Endothelial cell of umbilical vein (primary cell): ENCODE results near the gene RFLNA. TPM values are rescaled to one million over a fixed set of nuclear protein-coding genes. Genes with fewer than 3 reads are reported as not detected.

Experiments
- BruUV-seq: library from RNA; stranded (reverse); fragments of 400-500 nt; replicated peaks from 2 replicates; lab custom pipeline; 2021; lab: Mats Ljungman, UMichigan
- CTCF ChIA-PET: fragments of 300-600, 350-600 bp; sonication (Branson Sonifier 250); formaldehyde crosslinking; loops from one replicate; lab custom pipeline; 2021; ENCODE audit warnings: antibody characterized with exemption, inconsistent platforms; lab: Charles Lee
- POLR2A ChIA-PET: fragments of 300-600, 350-600 bp; sonication (Branson Sonifier 250); formaldehyde crosslinking; loops from one replicate; lab custom pipeline; 2021; ENCODE audit warnings: antibody characterized with exemption, inconsistent platforms; lab: Charles Lee
- DNase-seq: peaks from one replicate; pipeline ENCODE4 v3.0.0-alpha.2; 2011; ENCODE audit warnings: low read depth, low spot score
- FAIRE-seq: peaks from 2 replicates; lab custom pipeline; 2011; peaks lifted over from hg19 to GRCh38; lab: Jason Lieb, UNC
- H2AFZ ChIP-seq: 2 replicates; pipeline ENCODE4 v1.6.0; 2012; ENCODE audit warnings: low read depth, low read length, control low read depth, inconsistent platforms
- H3K27ac ChIP-seq: 2 replicates; pipeline ENCODE4 v1.5.1; 2011; ENCODE audit warnings: low read depth, mild to moderate bottlenecking, control low read depth, low read length, moderate library complexity; ENCODE audit not compliant: insufficient read depth
- H3K27me3 ChIP-seq, 2 experiments: 2 replicates each; pipeline versions ENCODE4 v1.6.0 to v1.6.1; 2011; ENCODE audit warnings: low read length in 2 of 2, mixed read lengths in 1 of 2; ENCODE audit not compliant: control insufficient read depth in 2 of 2, insufficient read depth in 2 of 2
- H3K36me3 ChIP-seq, 2 experiments: 2 replicates in 1 of 2; 3 replicates in 1 of 2; pipeline ENCODE4 v1.5.1; 2011; ENCODE audit warnings: low read length in 2 of 2, mild to moderate bottlenecking in 1 of 2, moderate library complexity in 1 of 2; ENCODE audit not compliant: control insufficient read depth in 2 of 2, insufficient read depth in 2 of 2; ENCODE audit errors: extremely low read depth in 1 of 2
- H3K4me1 ChIP-seq: 3 replicates; pipeline ENCODE4 v1.5.1; 2011; ENCODE audit warnings: mild to moderate bottlenecking, low read length; ENCODE audit not compliant: control insufficient read depth, insufficient read depth; ENCODE audit errors: extremely low read depth
- H3K4me2 ChIP-seq: 2 replicates; pipeline ENCODE4 v1.6.1; 2011; ENCODE audit warnings: low read length, control low read depth, mixed read lengths; ENCODE audit not compliant: insufficient read depth
- H3K4me3 ChIP-seq, 3 experiments: fragments of 200-600 bp in 1 of 3; sonication (generic), shearing (Covaris generic) in 1 of 3; replicated peaks in 1 of 3; 2 replicates each; pipeline ENCODE4 v1.5.1; 2011 to 2016; ENCODE audit warnings: control low read depth in 3 of 3, low read length in 3 of 3, mild to moderate bottlenecking in 2 of 3, inconsistent platforms in 1 of 3, low read depth in 1 of 3, moderate library complexity in 1 of 3; ENCODE audit not compliant: insufficient read depth in 1 of 3
- H3K79me2 ChIP-seq: 2 replicates; pipeline ENCODE4 v1.6.0; 2012; ENCODE audit warnings: low read length, inconsistent platforms; ENCODE audit not compliant: control insufficient read depth, insufficient read depth
- H3K9ac ChIP-seq: replicated peaks from 2 replicates; pipeline ENCODE3; 2011; ENCODE audit warnings: low read length, control low read depth; ENCODE audit not compliant: insufficient read depth; ENCODE audit errors: extremely low read depth
- H3K9me1 ChIP-seq: replicated peaks from 3 replicates; pipeline ENCODE4 v1.6.0; 2011; ENCODE audit warnings: mild to moderate bottlenecking, low read length; ENCODE audit not compliant: control insufficient read depth, insufficient read depth; ENCODE audit errors: extremely low read depth
- H3K9me3 ChIP-seq: replicated peaks from 2 replicates; pipeline ENCODE4 v1.5.1; 2012; ENCODE audit warnings: low read length, inconsistent platforms; ENCODE audit not compliant: control insufficient read depth, insufficient read depth
- H4K20me1 ChIP-seq: replicated peaks from 2 replicates; pipeline ENCODE3; 2011; ENCODE audit warnings: mild to moderate bottlenecking, low read length; ENCODE audit not compliant: control insufficient read depth, insufficient read depth; ENCODE audit errors: extremely low read depth
- CTCF ChIP-seq, 2 donors: IDR thresholded peaks; 1 replicate in 1 of 2; 2 replicates in 1 of 2; pipeline ENCODE4 v1.5.1; 2011; ENCODE audit warnings: low read length in 2 of 2, mild to moderate bottlenecking in 2 of 2, moderate library complexity in 2 of 2, control low read depth in 1 of 2, inconsistent platforms in 1 of 2, low read depth in 1 of 2; ENCODE audit not compliant: insufficient read depth in 1 of 2; ENCODE audit errors: extremely low read depth in 1 of 2
- EZH2 ChIP-seq: IDR thresholded peaks from 2 replicates; pipeline ENCODE4 v1.6.1; 2012; ENCODE audit warnings: borderline replicate concordance, low read depth, mild to moderate bottlenecking, moderate library complexity, low read length, inconsistent platforms; ENCODE audit not compliant: severe bottlenecking
- FOS ChIP-seq: IDR thresholded peaks from 2 replicates; pipeline ENCODE4 v1.6.1; 2011; ENCODE audit warnings: mild to moderate bottlenecking, low read length, moderate library complexity, borderline replicate concordance; ENCODE audit not compliant: insufficient read depth
- GATA2 ChIP-seq: IDR thresholded peaks from 2 replicates; pipeline ENCODE4 v1.7.0; 2011; ENCODE audit warnings: low read depth, mild to moderate bottlenecking, moderate library complexity, mixed read lengths, low read length; ENCODE audit not compliant: insufficient read length, insufficient read depth
- JUN ChIP-seq: IDR thresholded peaks from 2 replicates; pipeline ENCODE4 v1.6.1; 2011; ENCODE audit warnings: borderline replicate concordance, low read depth; ENCODE audit not compliant: insufficient read length, insufficient read depth
- MYC ChIP-seq: IDR thresholded peaks from one replicate; pipeline ENCODE4 v1.6.1; 2011; ENCODE audit warnings: mild to moderate bottlenecking, low read depth, low read length
- POLR2A ChIP-seq: IDR thresholded peaks from 2 replicates; pipeline ENCODE4 v1.6.1; 2012; ENCODE audit warnings: low read depth, mild to moderate bottlenecking, control low read depth, low read length
- POLR2AphosphoS5 ChIP-seq: IDR thresholded peaks from 2 replicates; pipeline ENCODE4 v1.6.1; 2012; ENCODE audit warnings: low read depth, mild to moderate bottlenecking, control low read depth, low read length, moderate library complexity; ENCODE audit not compliant: insufficient read depth
- dilution Hi-C: fragments of 300-500 bp; cut with MboI; formaldehyde crosslinking; loops from one replicate; pipeline ENCODE4 v1.15.0; 2019; ENCODE audit warnings: low sequenced_read_pairs; ENCODE audit not compliant: extremely low pct_ligation_motif_present
- intact Hi-C: fragments of 100-400 bp; cut with micrococcal nuclease; formaldehyde crosslinking; loops from one replicate; pipeline ENCODE4 v1.10.0; 2022
- polyA plus RNA-seq, 4 experiments: library from polyadenylated mRNA; depleted of rRNA in 3 of 4; stranded (reverse) in 3 of 4; unstranded in 1 of 4; fragments of >200 nt; gene quantifications; 2 replicates each; pipeline versions ENCODE4 v1.2.1 to v1.2.3, GENCODE V29; 2011 to 2012; ENCODE audit warnings: missing spikeins in 1 of 4
- total RNA-seq: library from RNA; stranded (reverse); gene quantifications from 2 replicates; pipeline ENCODE4 v1.2.3, GENCODE V29; 2021
- TF ChIP-seq, protein P1 (sequence below): IDR thresholded peaks from 2 replicates; pipeline ENCODE4 v1.6.1; 2011; ENCODE audit not compliant: insufficient read depth, insufficient read length

The RFLNA gene
- total and polyA plus RNA-seq, 2 donors (not counting 3 experiments of a cell fraction or from before 2014, with no cell fraction given), result 19.7 to 24.5 TPM

DNA sequence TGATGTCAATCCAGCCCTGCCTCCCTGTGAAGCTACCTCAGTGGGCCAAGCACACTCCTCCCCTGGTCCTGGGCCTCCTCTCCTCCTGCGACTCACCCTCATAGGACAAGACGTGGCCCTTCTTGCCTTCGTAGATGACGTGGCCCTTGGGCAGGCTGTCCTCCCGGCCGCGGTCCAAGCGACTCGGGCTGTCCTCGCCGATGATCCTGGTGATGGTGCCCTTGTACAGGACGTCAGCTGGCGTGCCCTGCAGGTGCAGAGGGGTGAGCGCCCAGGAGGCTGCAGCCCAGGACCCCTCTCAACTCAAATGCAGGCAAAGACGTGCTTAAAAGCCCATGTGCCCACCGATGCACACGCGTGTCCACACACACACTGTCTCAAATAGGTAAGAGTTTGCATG is 55.6 kb downstream of the RFLNA start:
- ChIA-PET POLR2A (no interaction called here), CTCF (interaction anchor here (0.8 kb wide), 1 partner anchor 414 kb away, joined by 3 read pairs; no protein-coding TSS in a partner anchor)
- H3K4me3 ChIP-seq, result no peak overlapping the region
- H3K79me2 ChIP-seq, result no peaks in the 10 kb centered on the region
- DNase-seq (no peak), FAIRE-seq (no peak)
- dilution Hi-C loops (no loop called here), intact Hi-C loops (no loop called here)
- no peaks in the 10 kb centered on the region for H3K9me3 ChIP-seq
- TF ChIP-seq POLR2AphosphoS5 (no peak), JUN (no peak), MYC (no peak), POLR2A (no peak), CTCF (IDR thresholded peaks at IDR 0.05; ENCODE audit: extremely low read depth in 1 of 2, insufficient read depth in 1 of 2, low read depth in 1 of 2, low read length in 2 of 2) (no peak), GATA2 (no peak), FOS (no peak), EZH2 (no peak)
- TF ChIP-seq, protein P1, sequence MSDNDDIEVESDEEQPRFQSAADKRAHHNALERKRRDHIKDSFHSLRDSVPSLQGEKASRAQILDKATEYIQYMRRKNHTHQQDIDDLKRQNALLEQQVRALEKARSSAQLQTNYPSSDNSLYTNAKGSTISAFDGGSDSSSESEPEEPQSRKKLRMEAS, result no peak
- H3K27me3 ChIP-seq, result no peaks in the 10 kb centered on the region
- no peaks in the 10 kb centered on the region for H3K9me1 ChIP-seq
- H3K4me2 ChIP-seq, result no peak overlapping the region
- no peak overlapping the region for H3K9ac ChIP-seq
- peaks cover 23 to 72% of the 10 kb centered on the region in 2 experiments for H3K36me3 ChIP-seq
- no TSS peak for BruUV-seq
- no peaks in the 10 kb centered on the region for H4K20me1 ChIP-seq
- H3K4me1 ChIP-seq, result peaks cover 6% of the 10 kb centered on the region
- no peak overlapping the region for H2AFZ ChIP-seq
- H3K27ac ChIP-seq, result no peak overlapping the region
